DOHH2 (cell line): Measurements from ENCODE around the gene RAB6B.

Experiments
- H3F3A ChIP-seq: fragments of 200-600 bp; sonication (generic), shearing (Covaris generic); 2 replicates; pipeline ENCODE4 v1.6.0; 2016; ENCODE audit warnings: antibody characterized with exemption, mild to moderate bottlenecking; ENCODE audit not compliant: control insufficient read depth, insufficient read depth
- H3K27ac ChIP-seq: fragments of 200-600 bp; sonication (generic); 2 replicates; pipeline ENCODE4 v1.5.1; 2014; ENCODE audit warnings: low read depth, mild to moderate bottlenecking, low read length, moderate library complexity
- H3K27me3 ChIP-seq: fragments of 200-600 bp; sonication (generic); 2 replicates; pipeline ENCODE4 v1.6.1; 2014; ENCODE audit warnings: mild to moderate bottlenecking, low read length, mixed read lengths; ENCODE audit not compliant: control insufficient read depth
- H3K36me3 ChIP-seq: fragments of 200-600 bp; sonication (generic); 2 replicates; pipeline ENCODE4 v1.6.1; 2014; ENCODE audit warnings: mild to moderate bottlenecking, low read length, moderate library complexity, mixed read lengths; ENCODE audit not compliant: control insufficient read depth
- H3K4me1 ChIP-seq: fragments of 200-600 bp; sonication (generic); 2 replicates; pipeline ENCODE4 v1.6.1; 2014; ENCODE audit warnings: mild to moderate bottlenecking, low read length, mixed read lengths; ENCODE audit not compliant: control insufficient read depth
- H3K4me2 ChIP-seq: fragments of 200-600 bp; sonication (generic); 2 replicates; pipeline ENCODE4 v1.6.0; 2014; ENCODE audit warnings: mild to moderate bottlenecking, low read length, moderate library complexity
- H3K4me3 ChIP-seq: fragments of 200-600 bp; sonication (generic); 2 replicates; pipeline ENCODE4 v1.5.1; 2014; ENCODE audit warnings: mild to moderate bottlenecking, low read length, mixed read lengths
- H3K79me2 ChIP-seq: fragments of 200-600 bp; sonication (generic); 2 replicates; pipeline ENCODE4 v1.6.1; 2014; ENCODE audit warnings: mild to moderate bottlenecking, low read length, mixed read lengths; ENCODE audit not compliant: control insufficient read depth
- H3K9me2 ChIP-seq: fragments of 200-600 bp; sonication (generic); replicated peaks from 2 replicates; pipeline ENCODE4 v1.6.1; 2014; ENCODE audit warnings: mild to moderate bottlenecking, low read length, mixed read lengths; ENCODE audit not compliant: control insufficient read depth
- H3K9me3 ChIP-seq: fragments of 200-600 bp; sonication (generic); 2 replicates; pipeline ENCODE4 v1.6.1; 2014; ENCODE audit warnings: antibody characterized with exemption, low read length, mixed read lengths; ENCODE audit not compliant: control insufficient read depth, insufficient read depth
- H4K20me1 ChIP-seq: fragments of 200-600 bp; sonication (generic); 2 replicates; pipeline ENCODE4 v1.6.0; 2014; ENCODE audit warnings: low read depth, mild to moderate bottlenecking, antibody characterized with exemption, low read length, moderate library complexity; ENCODE audit not compliant: control insufficient read depth, insufficient read depth
- EZH2phosphoT487 ChIP-seq: fragments of 200-600 bp; sonication (generic); IDR thresholded peaks from 2 replicates; pipeline ENCODE4 v1.6.1; 2017; ENCODE audit warnings: borderline replicate concordance, mild to moderate bottlenecking, antibody characterized with exemption, low read length, moderate library complexity, mixed read lengths
- TF ChIP-seq, protein P1 (sequence below): fragments of 200-600 bp; sonication (generic); IDR thresholded peaks from one replicate; pipeline ENCODE4 v1.5.1; 2014; ENCODE audit warnings: antibody characterized with exemption, mild to moderate bottlenecking, low read depth, low read length; ENCODE audit not compliant: poor library complexity, severe bottlenecking

RAB6B gene

DNA sequence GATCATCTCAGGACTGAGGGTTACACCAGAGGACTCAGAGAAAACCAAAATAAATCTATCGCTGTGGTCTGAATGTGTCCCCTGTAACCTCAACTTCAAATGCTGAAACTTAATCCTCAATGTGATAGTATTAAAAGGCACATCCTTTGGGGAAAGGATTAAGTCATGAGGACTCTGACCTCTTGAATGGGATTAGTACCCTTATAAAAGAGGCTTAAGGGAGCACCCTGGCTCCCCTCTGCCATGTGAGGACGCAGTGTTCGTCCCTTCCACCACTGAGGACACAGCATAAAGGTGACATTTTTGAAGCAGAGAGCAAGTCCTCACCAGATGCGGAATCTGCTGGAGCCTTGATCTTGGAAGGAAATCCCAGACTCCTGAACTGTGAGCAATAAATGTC is 50.6 kb downstream of the RAB6B start:
- no peaks in the 10 kb centered on the region for H3K4me1 ChIP-seq
- no peaks in the 10 kb centered on the region for H3K9me3 ChIP-seq
- no peak overlapping the region for H3K27ac ChIP-seq
- H3K9me2 ChIP-seq, result no peaks in the 10 kb centered on the region
- H3K79me2 ChIP-seq, result no peaks in the 10 kb centered on the region
- TF ChIP-seq, protein P1, sequence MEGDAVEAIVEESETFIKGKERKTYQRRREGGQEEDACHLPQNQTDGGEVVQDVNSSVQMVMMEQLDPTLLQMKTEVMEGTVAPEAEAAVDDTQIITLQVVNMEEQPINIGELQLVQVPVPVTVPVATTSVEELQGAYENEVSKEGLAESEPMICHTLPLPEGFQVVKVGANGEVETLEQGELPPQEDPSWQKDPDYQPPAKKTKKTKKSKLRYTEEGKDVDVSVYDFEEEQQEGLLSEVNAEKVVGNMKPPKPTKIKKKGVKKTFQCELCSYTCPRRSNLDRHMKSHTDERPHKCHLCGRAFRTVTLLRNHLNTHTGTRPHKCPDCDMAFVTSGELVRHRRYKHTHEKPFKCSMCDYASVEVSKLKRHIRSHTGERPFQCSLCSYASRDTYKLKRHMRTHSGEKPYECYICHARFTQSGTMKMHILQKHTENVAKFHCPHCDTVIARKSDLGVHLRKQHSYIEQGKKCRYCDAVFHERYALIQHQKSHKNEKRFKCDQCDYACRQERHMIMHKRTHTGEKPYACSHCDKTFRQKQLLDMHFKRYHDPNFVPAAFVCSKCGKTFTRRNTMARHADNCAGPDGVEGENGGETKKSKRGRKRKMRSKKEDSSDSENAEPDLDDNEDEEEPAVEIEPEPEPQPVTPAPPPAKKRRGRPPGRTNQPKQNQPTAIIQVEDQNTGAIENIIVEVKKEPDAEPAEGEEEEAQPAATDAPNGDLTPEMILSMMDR, result no peak
- TF ChIP-seq EZH2phosphoT487, result no peak
- H3F3A ChIP-seq, result no peaks in the 10 kb centered on the region
- no peaks in the 10 kb centered on the region for H4K20me1 ChIP-seq
- H3K4me3 ChIP-seq, result no peak overlapping the region
- no peaks in the 10 kb centered on the region for H3K36me3 ChIP-seq
- peaks cover 10% of the 10 kb centered on the region for H3K27me3 ChIP-seq
- no peak overlapping the region for H3K4me2 ChIP-seq

DNA sequence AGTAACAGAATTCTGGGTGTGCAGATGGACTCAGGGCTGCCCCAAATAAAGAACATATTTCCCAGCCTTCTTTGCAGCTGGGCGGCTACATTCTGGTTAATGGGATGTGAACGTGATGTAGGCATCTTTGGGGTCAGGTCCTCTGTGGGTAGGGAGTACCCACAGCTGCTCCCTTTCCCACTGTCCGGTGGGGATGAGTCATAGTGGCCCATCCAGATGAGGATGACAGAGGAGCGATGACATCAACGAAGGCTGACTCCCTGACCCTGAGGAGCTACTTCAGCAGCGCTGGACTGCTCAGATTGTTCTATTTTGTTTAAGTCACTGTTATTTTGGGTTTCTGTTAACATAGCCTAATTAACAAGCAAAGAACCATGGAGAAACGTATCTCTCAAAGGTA is 52.0 kb downstream of the RAB6B start:
- Histone ChIP-seq H3K4me1 (no peaks in the 10 kb centered on the region), H3K27me3 (peaks cover 3% of the 10 kb centered on the region), H3K4me3 (no peak overlapping the region), H3K9me3 (no peaks in the 10 kb centered on the region), H3K4me2 (no peak overlapping the region), H3K9me2 (no peaks in the 10 kb centered on the region), H4K20me1 (no peaks in the 10 kb centered on the region), H3K79me2 (no peaks in the 10 kb centered on the region), H3K27ac (no peak overlapping the region), H3F3A (no peaks in the 10 kb centered on the region), H3K36me3 (no peaks in the 10 kb centered on the region)
- TF ChIP-seq, protein P1, result no peak
- TF ChIP-seq EZH2phosphoT487, result no peak

DNA sequence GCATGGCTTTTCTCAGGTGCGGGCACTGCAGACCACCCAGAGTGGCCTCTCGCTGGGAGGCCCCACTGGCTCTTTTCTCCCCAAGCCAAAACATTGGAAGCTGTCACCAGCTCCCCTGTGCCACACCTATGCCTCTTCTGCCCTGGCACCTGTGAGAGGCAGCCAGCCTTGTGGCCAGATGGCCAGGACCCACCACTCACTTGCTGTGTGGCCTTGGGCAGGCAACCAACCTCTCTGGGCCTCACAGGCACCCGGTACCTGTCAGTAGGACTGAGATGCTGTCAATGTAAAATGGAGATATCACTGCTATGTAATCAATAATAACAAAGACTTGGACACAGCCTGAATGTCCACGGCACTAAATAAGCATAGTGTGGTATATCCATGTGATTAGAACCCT is 53.5 kb downstream of the RAB6B start:
- Histone ChIP-seq H3K4me2 (no peak overlapping the region), H3K4me3 (no peak overlapping the region), H3K27ac (no peak overlapping the region), H3K27me3 (no peaks in the 10 kb centered on the region; the same call in none of the 2 replicates), H3K36me3 (no peaks in the 10 kb centered on the region), H3K9me2 (no peaks in the 10 kb centered on the region), H3K79me2 (no peaks in the 10 kb centered on the region), H4K20me1 (no peaks in the 10 kb centered on the region), H3F3A (no peaks in the 10 kb centered on the region), H3K4me1 (no peaks in the 10 kb centered on the region), H3K9me3 (no peaks in the 10 kb centered on the region)
- no peak for TF ChIP-seq EZH2phosphoT487
- TF ChIP-seq, protein P1, result no peak

DNA sequence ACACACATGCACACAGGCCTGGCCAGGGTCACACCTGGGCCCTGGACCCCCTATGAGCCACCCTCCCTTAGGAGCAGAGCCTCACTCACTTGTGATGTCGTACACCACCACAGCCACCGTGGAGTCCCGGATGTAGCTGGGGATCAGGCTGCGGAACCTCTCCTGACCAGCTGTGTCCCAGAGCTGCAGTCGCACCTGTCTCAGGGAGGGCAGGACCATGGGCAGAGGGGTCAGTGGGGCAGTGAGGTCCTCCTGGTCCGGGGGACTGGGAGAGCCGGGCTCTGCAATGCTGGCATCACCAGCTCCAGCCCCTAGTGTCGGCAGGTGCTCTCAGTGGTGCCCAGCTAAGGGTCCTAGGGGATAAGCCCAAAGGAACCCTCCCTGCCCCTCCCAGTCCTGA is 54.5 kb downstream of the RAB6B start:
- no peak overlapping the region for H3K27ac ChIP-seq
- no peaks in the 10 kb centered on the region for H3K9me2 ChIP-seq
- no peaks in the 10 kb centered on the region for H3K79me2 ChIP-seq
- H4K20me1 ChIP-seq, result no peaks in the 10 kb centered on the region
- H3F3A ChIP-seq, result no peaks in the 10 kb centered on the region
- TF ChIP-seq EZH2phosphoT487, result no peak
- TF ChIP-seq, protein P1, result no peak
- H3K4me1 ChIP-seq, result no peaks in the 10 kb centered on the region
- H3K36me3 ChIP-seq, result no peaks in the 10 kb centered on the region
- H3K4me3 ChIP-seq, result no peak overlapping the region
- H3K9me3 ChIP-seq, result no peaks in the 10 kb centered on the region
- H3K27me3 ChIP-seq, result no peaks in the 10 kb centered on the region; the same call in none of the 2 replicates
- H3K4me2 ChIP-seq, result no peak overlapping the region
